ENCODE data around the gene SRP68. TPM values are rescaled to one million over a fixed set of nuclear protein-coding genes. Genes with fewer than 3 reads are reported as not detected.

The SRP68 gene
- total and polyA plus RNA-seq, 2 of the 8 experiments (the other 6 are each of a cell fraction or from before 2014, with no cell fraction given), result 57.7 to 83.5 TPM

DNA sequence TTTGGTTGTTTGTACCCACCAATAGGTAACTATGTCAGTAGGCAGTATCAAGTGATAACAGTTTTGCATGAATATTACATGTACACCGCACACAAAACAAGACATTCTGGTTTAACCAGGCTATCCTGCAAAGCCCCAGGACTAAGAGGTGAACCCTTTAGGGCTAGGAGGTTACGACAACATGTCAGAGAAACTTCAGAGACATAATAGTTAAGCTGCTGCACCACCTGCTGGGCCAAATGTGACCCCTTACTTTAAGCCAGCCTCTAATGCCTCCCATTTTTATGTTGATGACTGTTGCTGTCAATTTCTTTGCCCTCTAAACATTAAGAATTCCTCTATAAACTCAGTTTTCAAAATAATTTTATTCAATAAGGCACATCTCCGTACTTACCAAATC is 15.4 kb downstream of the SRP68 start:
- no peaks in the 10 kb centered on the region for H3K79me2 ChIP-seq (ENCODE audit: control insufficient read depth in 1 of 2, insufficient read depth in 2 of 2, low read length in 2 of 2)
- no peak overlapping the region for H2BK12ac ChIP-seq (ENCODE audit: low read depth, low read length)
- H3K79me1 ChIP-seq (ENCODE audit: low read depth, low read length), result no peaks in the 10 kb centered on the region
- H2AK5ac ChIP-seq (ENCODE audit: low read depth, low read length), result no peak overlapping the region
- H4K20me1 ChIP-seq (replicated peaks in 1 of 2; ENCODE audit: control insufficient read depth in 1 of 2, insufficient read depth in 2 of 2, low read length in 2 of 2), result peaks cover 0 to 3% of the 10 kb centered on the region in 2 experiments
- no peak overlapping the region for H4K8ac ChIP-seq (ENCODE audit: extremely low read depth, insufficient read depth, low read length)
- no peaks in the 10 kb centered on the region for H3K27me3 ChIP-seq (replicated peaks in 1 of 4; ENCODE audit: control insufficient read depth in 3 of 4, extremely low read depth in 1 of 4, insufficient read depth in 3 of 4, low read length in 3 of 4)
- H3K4me2 ChIP-seq (ENCODE audit: insufficient read depth in 1 of 2, low read depth in 2 of 2, low read length in 2 of 2), result no peak overlapping the region
- no peak overlapping the region for H2BK120ac ChIP-seq (replicated peaks; ENCODE audit: low read depth, low read length)
- no peak overlapping the region for H2BK5ac ChIP-seq (ENCODE audit: low read depth, low read length)
- no peak overlapping the region for H3K4ac ChIP-seq (replicated peaks; ENCODE audit: insufficient read length, low read depth, low read length)
- H3K9me3 ChIP-seq (ENCODE audit: insufficient read depth in 2 of 2, low read depth in 1 of 2, low read length in 1 of 2), result no peaks in the 10 kb centered on the region
- H3K23me2 ChIP-seq (ENCODE audit: low read depth, low read length), result no peaks in the 10 kb centered on the region
- CTCF ChIA-PET (ENCODE audit: partially characterized antibody), result interaction anchor here (1.0 to 2.9 kb wide), 5 partner anchors 10 to 46 kb away, joined by 3 to 9 read pairs (median 4); no protein-coding TSS in a partner anchor
- H2AFZ ChIP-seq (ENCODE audit: low read length), result no peak overlapping the region
- no peak overlapping the region for H3K14ac ChIP-seq (ENCODE audit: insufficient read length)
- no peak overlapping the region for H4K5ac ChIP-seq (ENCODE audit: insufficient read length, low read depth, low read length)
- no peak overlapping the region for H3K9ac ChIP-seq (replicated peaks in 1 of 4; ENCODE audit: extremely low read depth in 1 of 4, low read depth in 3 of 4, low read length in 3 of 4)
- no peak overlapping the region for H3K23ac ChIP-seq (ENCODE audit: insufficient read length)
- H2BK20ac ChIP-seq (ENCODE audit: low read length), result no peak overlapping the region
- H3K56ac ChIP-seq (replicated peaks; ENCODE audit: insufficient read length, low read depth, low read length), result no peak overlapping the region
- POLR2A ChIA-PET (ENCODE audit: partially characterized antibody), result interaction anchor here (1.1 to 1.8 kb wide), 2 partner anchors 9 to 26 kb away, joined by 3 to 5 read pairs; no protein-coding TSS in a partner anchor
- no peak overlapping the region for H3K18ac ChIP-seq (ENCODE audit: extremely low read depth, low read length)
- H3K4me1 ChIP-seq (replicated peaks in 1 of 4; ENCODE audit: control insufficient read depth in 3 of 4, insufficient read depth in 4 of 4, low read length in 3 of 4), result no peaks in the 10 kb centered on the region
- no peak overlapping the region for H4K91ac ChIP-seq (replicated peaks; ENCODE audit: insufficient read length, low read length)
- no peak overlapping the region for H3K4me3 ChIP-seq (ENCODE audit: extremely low read depth in 1 of 4, insufficient read depth in 2 of 4, low read depth in 3 of 4, low read length in 4 of 4)
- no peak for DNase-seq (ENCODE audit: low read depth in 1 of 2, low spot score in 2 of 2)
- no peak for TF ChIP-seq EP300 (IDR thresholded peaks at IDR 0.05; ENCODE audit: borderline replicate concordance in 1 of 2, low read depth in 2 of 2, low read length in 2 of 2)
- TF ChIP-seq, protein P1, sequence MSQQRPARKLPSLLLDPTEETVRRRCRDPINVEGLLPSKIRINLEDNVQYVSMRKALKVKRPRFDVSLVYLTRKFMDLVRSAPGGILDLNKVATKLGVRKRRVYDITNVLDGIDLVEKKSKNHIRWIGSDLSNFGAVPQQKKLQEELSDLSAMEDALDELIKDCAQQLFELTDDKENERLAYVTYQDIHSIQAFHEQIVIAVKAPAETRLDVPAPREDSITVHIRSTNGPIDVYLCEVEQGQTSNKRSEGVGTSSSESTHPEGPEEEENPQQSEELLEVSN (IDR thresholded peaks at IDR 0.05), result no peak
- H2BK15ac ChIP-seq (ENCODE audit: low read length), result no peak overlapping the region
- peaks cover 15 to 70% (median 37%) of the 10 kb centered on the region in 4 experiments for H3K36me3 ChIP-seq (ENCODE audit: control insufficient read depth in 2 of 4, insufficient read depth in 4 of 4, low read length in 3 of 4)
- no peak for FAIRE-seq
- H3K27ac ChIP-seq (ENCODE audit: low read depth, low read length), result no peak overlapping the region
- WGBS, 2 experiments (ENCODE audit: extremely low coverage in 1 of 2, insufficient coverage in 1 of 2, insufficient read length in 1 of 2, insufficient replicate concordance in 2 of 2, low coverage in 1 of 2, low lambda C conversion rate in 2 of 2, missing lambda C conversion rate in 1 of 2), result 90% methylated on average over 3 of the region's 3 CpGs; no CpG with 5 or more reads in 1 of the 2 experiments

Data from H1 (cell line).